ENCODE measurements around the gene CHGA. TPM values are rescaled to one million over a fixed set of nuclear protein-coding genes. Genes with fewer than 3 reads are reported as not detected.

The CHGA gene
- polyA plus RNA-seq, 2 of the 4 experiments (the other 2 are of a cell fraction) = 0.32 to 0.70 TPM

GRCh38 chr14:92950773-92951172 lies 27.8 kb downstream of the CHGA start:
- Histone ChIP-seq H3K4me1 (peaks cover 22% of the 10 kb centered on the region), H3K27ac (no peak overlapping the region), H3K4me2 (no peak overlapping the region), H3K9me3 (no peaks in the 10 kb centered on the region), H3K4me3 (no peak overlapping the region)
- DNase-seq (ENCODE audit: low read depth in 1 of 2, low spot score in 1 of 2) (no peak), FAIRE-seq (no peak), ATAC-seq (no peak)
- POLR2A ChIA-PET = no interaction called here
- 55% methylated on average over 3 of the region's 6 CpGs for WGBS (ENCODE audit: missing lambda C conversion rate)
- TF ChIP-seq EHMT2 (IDR thresholded peaks at IDR 0.05; ENCODE audit: low read depth) = no peak
- no peak for TF ChIP-seq HOXB13 (CRISPR knock-in tag; IDR thresholded peaks at IDR 0.05; ENCODE audit: low read depth)
- TF ChIP-seq ZSCAN20 (CRISPR knock-in tag; IDR thresholded peaks at IDR 0.05) = no peak
- no peak for TF ChIP-seq REST (IDR thresholded peaks at IDR 0.05)
- no peak for TF ChIP-seq HMGXB4 (CRISPR knock-in tag; IDR thresholded peaks at IDR 0.05; ENCODE audit: borderline replicate concordance)
- TF ChIP-seq POLR2AphosphoS2 (conservative IDR thresholded peaks at IDR 0.05; ENCODE audit: low read length) = no peak
- no peak for TF ChIP-seq NPAS2 (CRISPR knock-in tag; IDR thresholded peaks at IDR 0.05; ENCODE audit: borderline replicate concordance)
- TF ChIP-seq HES2 (IDR thresholded peaks at IDR 0.05) = no peak
- TF ChIP-seq RFX5 (IDR thresholded peaks at IDR 0.05) = no peak
- CTCF ChIA-PET = interaction anchor here (1.3 to 7.0 kb wide), 4 partner anchors 14 to 188 kb away, joined by 3 to 96 read pairs (median 8); no protein-coding TSS in a partner anchor

- ATAC-seq (no peak), FAIRE-seq (no peak), DNase-seq (ENCODE audit: low read depth in 1 of 2, low spot score in 1 of 2) (no peak)
- Histone ChIP-seq H3K27ac (peak overlapping the region in 1 of 2 experiments; percentile 58; a peak in 1 of 6 replicates), H3K4me1 (peaks cover 18% of the 10 kb centered on the region), H3K4me2 (no peak overlapping the region), H3K4me3 (no peak overlapping the region), H3K9me3 (no peaks in the 10 kb centered on the region)
- POLR2A ChIA-PET = no interaction called here
- no peak for TF ChIP-seq JUNB (IDR thresholded peaks at IDR 0.05)
- no peak for TF ChIP-seq EP300 (IDR thresholded peaks at IDR 0.05)
- TF ChIP-seq POLR2AphosphoS2 (conservative IDR thresholded peaks at IDR 0.05; ENCODE audit: low read length) = no peak
- TF ChIP-seq BCL3 (IDR thresholded peaks at IDR 0.05) = no peak
- TF ChIP-seq CBX2 (IDR thresholded peaks at IDR 0.05; ENCODE audit: borderline replicate concordance, low read depth) = no peak
- no peak for TF ChIP-seq FOSB (CRISPR knock-in tag; IDR thresholded peaks at IDR 0.05)
- no peak for TF ChIP-seq HES2 (IDR thresholded peaks at IDR 0.05)
- TF ChIP-seq ZC3H11A (IDR thresholded peaks at IDR 0.05) = no peak
- no peak for TF ChIP-seq SMC3 (IDR thresholded peaks at IDR 0.05)
- no peak for TF ChIP-seq RAD21 (conservative IDR thresholded peaks at IDR 0.05 in 1 of 2, IDR thresholded peaks at IDR 0.05 in 1 of 2)
- TF ChIP-seq POLR2A (IDR thresholded peaks at IDR 0.05; ENCODE audit: low read length) = no peak
- no peak for TF ChIP-seq ELK1 (IDR thresholded peaks at IDR 0.05; ENCODE audit: low read depth, low read length)
- no peak for TF ChIP-seq MAZ (IDR thresholded peaks at IDR 0.05; ENCODE audit: borderline replicate concordance, low read depth, low read length)
- no peak for TF ChIP-seq ATOH8 (CRISPR knock-in tag; IDR thresholded peaks at IDR 0.05; ENCODE audit: low read depth)
- no peak for TF ChIP-seq RCOR1 (IDR thresholded peaks at IDR 0.05; ENCODE audit: low read depth, low read length)
- no peak for TF ChIP-seq HEYL (CRISPR knock-in tag; IDR thresholded peaks at IDR 0.05)
- no peak for TF ChIP-seq NR3C1 (IDR thresholded peaks at IDR 0.05)
- TF ChIP-seq MYC (IDR thresholded peaks at IDR 0.05; ENCODE audit: borderline replicate concordance, low read length) = no peak
- no peak for TF ChIP-seq ZFP36 (IDR thresholded peaks at IDR 0.05; ENCODE audit: borderline replicate concordance, partially characterized antibody)
- TF ChIP-seq JUN (IDR thresholded peaks at IDR 0.05) = no peak
- CTCF ChIA-PET = interaction anchor here (0.9 to 7.0 kb wide), 32 partner anchors 8 to 281 kb away, joined by 3 to 96 read pairs (median 7); partner anchors contain the start of gene ITPK1
- WGBS (ENCODE audit: missing lambda C conversion rate) = 87% methylated on average over 7 of the region's 7 CpGs
Measured at GRCh38 chr14:92951261-92951660, 28.3 kb downstream of the CHGA start.
